IMR-90 (cell line): Measurements from ENCODE around the gene SIGLECL1.

Source experiments
- CEBPB ChIP-seq: IDR thresholded peaks from 2 replicates; pipeline ENCODE4 v1.6.1; 2012; ENCODE audit warnings: low read depth, low read length, improper control_type of control experiment
- MXI1 ChIP-seq: IDR thresholded peaks from 2 replicates; pipeline ENCODE4 v1.6.1; 2012; ENCODE audit warnings: low read depth, mild to moderate bottlenecking, low read length, moderate library complexity, borderline replicate concordance
- POLR2A ChIP-seq: IDR thresholded peaks from 2 replicates; pipeline ENCODE4 v1.6.1; 2012; ENCODE audit warnings: mild to moderate bottlenecking, low read depth, low read length
- RAD21 ChIP-seq: IDR thresholded peaks from 2 replicates; pipeline ENCODE4 v1.6.1; 2012; ENCODE audit warnings: low read length, improper control_type of control experiment
- SMC3 ChIP-seq: fragments of 150-350 bp; IDR thresholded peaks from 2 replicates; pipeline ENCODE4 v1.6.1; 2016; ENCODE audit warnings: low read depth, mild to moderate bottlenecking, antibody characterized with exemption, low read length, moderate library complexity
- USF2 ChIP-seq: fragments of 150-350 bp; IDR thresholded peaks from 2 replicates; pipeline ENCODE4 v1.6.1; 2017; ENCODE audit warnings: mild to moderate bottlenecking, antibody characterized with exemption, low read length, low read depth
- TF ChIP-seq, protein P1 (sequence below): conservative IDR thresholded peaks from 2 replicates; pipeline ENCODE4 v1.5.1; 2012; ENCODE audit warnings: mild to moderate bottlenecking, low read depth, low read length, improper control_type of control experiment

- TF ChIP-seq, protein P1, sequence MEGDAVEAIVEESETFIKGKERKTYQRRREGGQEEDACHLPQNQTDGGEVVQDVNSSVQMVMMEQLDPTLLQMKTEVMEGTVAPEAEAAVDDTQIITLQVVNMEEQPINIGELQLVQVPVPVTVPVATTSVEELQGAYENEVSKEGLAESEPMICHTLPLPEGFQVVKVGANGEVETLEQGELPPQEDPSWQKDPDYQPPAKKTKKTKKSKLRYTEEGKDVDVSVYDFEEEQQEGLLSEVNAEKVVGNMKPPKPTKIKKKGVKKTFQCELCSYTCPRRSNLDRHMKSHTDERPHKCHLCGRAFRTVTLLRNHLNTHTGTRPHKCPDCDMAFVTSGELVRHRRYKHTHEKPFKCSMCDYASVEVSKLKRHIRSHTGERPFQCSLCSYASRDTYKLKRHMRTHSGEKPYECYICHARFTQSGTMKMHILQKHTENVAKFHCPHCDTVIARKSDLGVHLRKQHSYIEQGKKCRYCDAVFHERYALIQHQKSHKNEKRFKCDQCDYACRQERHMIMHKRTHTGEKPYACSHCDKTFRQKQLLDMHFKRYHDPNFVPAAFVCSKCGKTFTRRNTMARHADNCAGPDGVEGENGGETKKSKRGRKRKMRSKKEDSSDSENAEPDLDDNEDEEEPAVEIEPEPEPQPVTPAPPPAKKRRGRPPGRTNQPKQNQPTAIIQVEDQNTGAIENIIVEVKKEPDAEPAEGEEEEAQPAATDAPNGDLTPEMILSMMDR: no peak
- no peak for TF ChIP-seq POLR2A
- no peak for TF ChIP-seq SMC3
- no peak for TF ChIP-seq RAD21
- TF ChIP-seq CEBPB: no peak
- no peak for TF ChIP-seq MXI1
- TF ChIP-seq USF2: no peak
Measured at GRCh38 chr19:51246164-51246552, 4.7 kb upstream of the SIGLECL1 start.
